ENCODE measurements around the gene RIMS4.

DNA sequence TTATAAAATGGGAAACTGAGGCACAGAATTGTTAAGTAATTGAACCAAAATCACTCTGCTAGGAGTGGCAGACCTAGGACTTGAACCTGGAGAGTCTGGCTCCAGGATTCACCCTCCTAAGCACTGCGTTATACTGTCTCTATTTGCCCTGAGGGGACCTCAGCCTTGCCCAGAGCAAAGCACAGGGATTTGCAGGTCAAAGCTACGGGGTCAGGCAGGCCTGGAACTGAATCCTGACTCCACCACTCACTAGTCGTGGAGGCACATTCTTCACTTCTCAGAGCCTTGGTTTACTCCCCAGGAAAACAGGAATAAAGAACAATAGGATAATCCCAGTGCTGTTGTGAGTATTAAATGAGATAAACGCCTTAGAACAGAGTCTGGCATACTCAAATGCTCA is 45.3 kb downstream of the RIMS4 start:
- TF ChIP-seq, protein P1, sequence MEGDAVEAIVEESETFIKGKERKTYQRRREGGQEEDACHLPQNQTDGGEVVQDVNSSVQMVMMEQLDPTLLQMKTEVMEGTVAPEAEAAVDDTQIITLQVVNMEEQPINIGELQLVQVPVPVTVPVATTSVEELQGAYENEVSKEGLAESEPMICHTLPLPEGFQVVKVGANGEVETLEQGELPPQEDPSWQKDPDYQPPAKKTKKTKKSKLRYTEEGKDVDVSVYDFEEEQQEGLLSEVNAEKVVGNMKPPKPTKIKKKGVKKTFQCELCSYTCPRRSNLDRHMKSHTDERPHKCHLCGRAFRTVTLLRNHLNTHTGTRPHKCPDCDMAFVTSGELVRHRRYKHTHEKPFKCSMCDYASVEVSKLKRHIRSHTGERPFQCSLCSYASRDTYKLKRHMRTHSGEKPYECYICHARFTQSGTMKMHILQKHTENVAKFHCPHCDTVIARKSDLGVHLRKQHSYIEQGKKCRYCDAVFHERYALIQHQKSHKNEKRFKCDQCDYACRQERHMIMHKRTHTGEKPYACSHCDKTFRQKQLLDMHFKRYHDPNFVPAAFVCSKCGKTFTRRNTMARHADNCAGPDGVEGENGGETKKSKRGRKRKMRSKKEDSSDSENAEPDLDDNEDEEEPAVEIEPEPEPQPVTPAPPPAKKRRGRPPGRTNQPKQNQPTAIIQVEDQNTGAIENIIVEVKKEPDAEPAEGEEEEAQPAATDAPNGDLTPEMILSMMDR (IDR thresholded peaks at IDR 0.05; ENCODE audit: low read length), result no peak
- no peak for TF ChIP-seq EZH2 (optimal IDR thresholded peaks at IDR 0.05; ENCODE audit: low read depth, low read length)

Data from MM.1S (cell line).